Right lobe of liver (tissue), 4 donors: ENCODE measurements around the gene KSR2.

Experiments
- CTCF ChIP-seq, 4 donors: fragments of 200-600 bp in 3 of 4; fragments of 450-650 bp in 1 of 4; IDR thresholded peaks; one replicate each; pipeline versions ENCODE4 v1.5.1 to v1.8.0; 2016 to 2022; ENCODE audit warnings: antibody characterized with exemption in 4 of 4, mild to moderate bottlenecking in 2 of 4
- POLR2A ChIP-seq: fragments of 450-650 bp; IDR thresholded peaks from one replicate; pipeline ENCODE4 v1.6.1; 2017; ENCODE audit warnings: antibody characterized with exemption, mild to moderate bottlenecking
- donor health status: DM: no; HTN: no; CAD: no.
- donor health status: DM: no; HTN: no; CAD: no.
- donor health status: DM: no; HTN: yes; CAD: no.

- TF ChIP-seq CTCF (IDR thresholded peaks at IDR 0.05): no peak
- no peak for TF ChIP-seq POLR2A
These were observed 473.7 kb downstream of the KSR2 start for GRCh38 chr12:117494833-117495655.
